SK-N-SH (cell line): Measurements from ENCODE around the gene TLR3. TPM values are rescaled to one million over a fixed set of nuclear protein-coding genes. Genes with fewer than 3 reads are reported as not detected.
"Not testable (repeated sequence)": the region's sequence is repeated elsewhere in the genome, so short reads cannot be mapped to it uniquely, and the experiment has no call there.

Experiments used
- CTCF ChIA-PET: fragments of 300-600, 350-600 bp; formaldehyde crosslinking; extraction: SDS; loops from one replicate; lab custom pipeline; 2021; lab: Yijun Ruan, JAX
- POLR2A ChIA-PET: fragments of 350-600 bp; sonication (Branson Sonifier 250); formaldehyde crosslinking; extraction: SDS; loops from one replicate; lab custom pipeline; 2020; ENCODE audit warnings: antibody characterized with exemption, inconsistent platforms; lab: Yijun Ruan, JAX
- DNase-seq: peaks from one replicate; pipeline ENCODE4 v3.0.0; 2012
- H2AFZ ChIP-seq: fragments of 200-600 bp; sonication (generic); 2 replicates; pipeline ENCODE4 v1.8.1; 2016; ENCODE audit warnings: antibody characterized with exemption, mild to moderate bottlenecking, low read depth
- H3F3A ChIP-seq: fragments of 200-600 bp; sonication (generic); replicated peaks from 2 replicates; pipeline ENCODE3; 2016; ENCODE audit warnings: antibody characterized with exemption, mild to moderate bottlenecking; ENCODE audit not compliant: insufficient read depth
- H3K27ac ChIP-seq, 2 experiments: fragments of 200-500 bp in 1 of 2; fragments of 200-600 bp in 1 of 2; sonication (Bioruptor generic) in 1 of 2; sonication (generic), shearing (Covaris generic) in 1 of 2; 2 replicates each; pipeline versions ENCODE4 v1.5.1 to v1.6.1; 2014 to 2016; ENCODE audit warnings: low read depth in 2 of 2, inconsistent platforms in 1 of 2, low read length in 1 of 2, mild to moderate bottlenecking in 1 of 2, mixed read lengths in 1 of 2
- H3K27me3 ChIP-seq: fragments of 200-600 bp; sonication (generic), shearing (Covaris generic); 2 replicates; pipeline ENCODE4 v1.6.1; 2016; ENCODE audit warnings: mixed run types; ENCODE audit not compliant: insufficient read depth
- H3K36me3 ChIP-seq, 2 experiments: fragments of 200-500 bp in 1 of 2; fragments of 200-600 bp in 1 of 2; sonication (Bioruptor generic) in 1 of 2; sonication (generic) in 1 of 2; replicated peaks in 1 of 2; 2 replicates each; pipeline versions ENCODE3 to v1.5.1; 2014 to 2016; ENCODE audit warnings: low read length in 1 of 2, mild to moderate bottlenecking in 1 of 2; ENCODE audit not compliant: insufficient read depth in 2 of 2, control insufficient read depth in 1 of 2
- H3K4me1 ChIP-seq, 2 experiments: fragments of 200-500 bp in 1 of 2; fragments of 200-600 bp in 1 of 2; sonication (Bioruptor generic) in 1 of 2; sonication (generic), shearing (Covaris generic) in 1 of 2; 2 replicates each; pipeline versions ENCODE4 v1.5.1 to v1.6.1; 2014 to 2016; ENCODE audit warnings: low read depth in 1 of 2, low read length in 1 of 2, mixed run types in 1 of 2; ENCODE audit not compliant: insufficient read depth in 2 of 2, control insufficient read depth in 1 of 2
- H3K4me2 ChIP-seq: fragments of 200-600 bp; sonication (generic), shearing (Covaris generic); 2 replicates; pipeline ENCODE4 v1.6.1; 2017; ENCODE audit warnings: mixed run types
- H3K4me3 ChIP-seq, 2 experiments: fragments of 200-500 bp in 1 of 2; fragments of 200-600 bp in 1 of 2; sonication (Bioruptor generic) in 1 of 2; sonication (generic), shearing (Covaris generic) in 1 of 2; 2 replicates each; pipeline versions ENCODE4 v1.5.1 to v1.8.1; 2014 to 2016; ENCODE audit warnings: low read depth in 2 of 2, inconsistent platforms in 1 of 2, low read length in 1 of 2, mild to moderate bottlenecking in 1 of 2, mixed read lengths in 1 of 2, moderate library complexity in 1 of 2
- H3K79me2 ChIP-seq: fragments of 200-600 bp; sonication (generic); 2 replicates; pipeline ENCODE4 v1.8.1; 2017; ENCODE audit warnings: mild to moderate bottlenecking; ENCODE audit not compliant: insufficient read depth
- H3K9ac ChIP-seq: fragments of 200-600 bp; sonication (generic); 2 replicates; pipeline ENCODE4 v1.6.1; 2017; ENCODE audit warnings: mixed run types
- H3K9me2 ChIP-seq: fragments of 200-600 bp; sonication (generic); 2 replicates; pipeline ENCODE4 v1.6.1; 2017; ENCODE audit warnings: mixed run types
- H3K9me3 ChIP-seq: fragments of 200-600 bp; sonication (generic); 2 replicates; pipeline ENCODE4 v1.6.1; 2017; ENCODE audit warnings: mixed run types, mild to moderate bottlenecking, moderate library complexity
- H4K20me1 ChIP-seq: fragments of 200-600 bp; sonication (generic); 2 replicates; pipeline ENCODE4 v1.6.1; 2017; ENCODE audit warnings: mild to moderate bottlenecking, mixed run types; ENCODE audit not compliant: insufficient read depth
- CHD2 ChIP-seq: fragments of 150-350 bp; IDR thresholded peaks from 2 replicates; pipeline ENCODE4 v1.6.1; 2018; ENCODE audit warnings: low read length; ENCODE audit not compliant: partially characterized antibody
- FOSL2 ChIP-seq: IDR thresholded peaks from 2 replicates; pipeline ENCODE4 v1.4.0; 2012; ENCODE audit warnings: low read depth, mild to moderate bottlenecking, moderate library complexity, borderline replicate concordance
- FOXJ3 ChIP-seq: sonication (generic); formaldehyde crosslinking; IDR thresholded peaks from 2 replicates; pipeline ENCODE4 v1.5.1; 2020; ENCODE audit warnings: mild to moderate bottlenecking, missing genetic modification reagents
- FOXM1 ChIP-seq: IDR thresholded peaks from 2 replicates; pipeline ENCODE4 v1.4.0; 2012; ENCODE audit warnings: low read depth, mild to moderate bottlenecking
- GABPA ChIP-seq: IDR thresholded peaks from 2 replicates; pipeline ENCODE4 v1.4.0; 2012; ENCODE audit warnings: low read depth, mild to moderate bottlenecking
- GATA2 ChIP-seq: sonication (generic); formaldehyde crosslinking; IDR thresholded peaks from 2 replicates; pipeline ENCODE4 v1.5.0; 2020; ENCODE audit warnings: mild to moderate bottlenecking, missing genetic modification reagents
- JUND ChIP-seq: IDR thresholded peaks from 2 replicates; pipeline ENCODE4 v1.4.0; 2012
- NFIC ChIP-seq: IDR thresholded peaks from 2 replicates; pipeline ENCODE4 v1.4.0; 2012; ENCODE audit warnings: borderline replicate concordance
- RAD21 ChIP-seq: IDR thresholded peaks from 2 replicates; pipeline ENCODE4 v1.6.1; 2012; ENCODE audit warnings: mild to moderate bottlenecking, low read length
- RCOR1 ChIP-seq: fragments of 150-350 bp; IDR thresholded peaks from 2 replicates; pipeline ENCODE4 v1.6.1; 2017; ENCODE audit warnings: antibody characterized with exemption, low read length
- RFX5 ChIP-seq: IDR thresholded peaks from 2 replicates; pipeline ENCODE4 v1.6.1; 2012; ENCODE audit warnings: mild to moderate bottlenecking, improper control_type of control experiment, low read length
- RXRA ChIP-seq: IDR thresholded peaks from 2 replicates; pipeline ENCODE4 v1.4.0; 2012; ENCODE audit warnings: low read depth, mild to moderate bottlenecking, borderline replicate concordance
- TCF12 ChIP-seq: IDR thresholded peaks from 2 replicates; pipeline ENCODE4 v1.4.0; 2012
- YY1 ChIP-seq: IDR thresholded peaks from 2 replicates; pipeline ENCODE4 v1.4.0; 2012; ENCODE audit warnings: low read depth, mild to moderate bottlenecking
- WGBS: methylation state at CpG from one replicate; pipeline ENCODE4 v1.1.6; 2017; ENCODE audit warnings: low lambda C conversion rate; 5-methylcytosine and 5-hydroxymethylcytosine counted together
- polyA plus RNA-seq, 3 experiments: library from polyadenylated mRNA; depleted of rRNA; stranded (reverse); fragments of >200 nt; gene quantifications; 2 replicates each; pipeline ENCODE4 v1.2.3, GENCODE V29; 2012
- TF ChIP-seq, protein P1 (sequence below): fragments of 150-350 bp; IDR thresholded peaks from 2 replicates; pipeline ENCODE4 v1.6.1; 2016; ENCODE audit warnings: mild to moderate bottlenecking, low read depth, low read length
- TF ChIP-seq, protein P2 (sequence below): IDR thresholded peaks from 2 replicates; pipeline ENCODE4; 2012
- TF ChIP-seq, protein P3 (sequence below): fragments of 200-600 bp; sonication (generic); IDR thresholded peaks from 2 replicates; pipeline ENCODE4 v1.6.1; 2017; ENCODE audit warnings: antibody characterized with exemption, mild to moderate bottlenecking, moderate library complexity
- TF ChIP-seq, protein P4 (sequence below): IDR thresholded peaks from 2 replicates; pipeline ENCODE4 v1.6.1; 2012; ENCODE audit warnings: mild to moderate bottlenecking, low read depth, low read length, moderate library complexity

TLR3 gene
- polyA plus RNA-seq, 1 of the 3 experiments (the other 2 are of a cell fraction) = 0.51 TPM

DNA sequence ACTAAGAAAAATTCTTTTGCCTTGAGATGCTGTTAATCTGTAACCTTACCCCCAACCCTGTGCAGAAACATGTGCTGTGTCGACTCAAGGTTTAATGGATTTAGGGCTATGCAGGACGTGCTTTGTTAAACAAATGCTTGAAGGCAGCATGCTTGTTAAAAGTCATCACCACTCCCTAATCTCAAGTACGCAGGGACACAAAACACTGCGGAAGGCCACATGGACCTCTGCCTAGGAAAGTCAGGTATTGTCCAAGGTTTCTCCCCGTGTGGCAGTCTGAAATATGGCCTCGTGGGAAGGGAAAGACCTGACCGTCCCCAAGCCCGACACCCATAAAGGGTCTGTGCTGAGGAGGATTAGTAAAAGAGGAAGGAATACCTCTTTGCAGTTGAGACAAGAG is 18.8 kb upstream of the TLR3 start:
- H3K27me3 ChIP-seq, H3K79me2 ChIP-seq, H3K4me3 ChIP-seq, H3K9me2 ChIP-seq, CTCF ChIA-PET, H4K20me1 ChIP-seq, H3K4me2 ChIP-seq, DNase-seq, POLR2A ChIA-PET, H2AFZ ChIP-seq, H3K36me3 ChIP-seq, H3K9me3 ChIP-seq, H3K27ac ChIP-seq, H3K4me1 ChIP-seq, H3K9ac ChIP-seq, H3F3A ChIP-seq: not testable (repeated sequence)
- 67% methylated on average over 8 of the region's 8 CpGs for WGBS

DNA sequence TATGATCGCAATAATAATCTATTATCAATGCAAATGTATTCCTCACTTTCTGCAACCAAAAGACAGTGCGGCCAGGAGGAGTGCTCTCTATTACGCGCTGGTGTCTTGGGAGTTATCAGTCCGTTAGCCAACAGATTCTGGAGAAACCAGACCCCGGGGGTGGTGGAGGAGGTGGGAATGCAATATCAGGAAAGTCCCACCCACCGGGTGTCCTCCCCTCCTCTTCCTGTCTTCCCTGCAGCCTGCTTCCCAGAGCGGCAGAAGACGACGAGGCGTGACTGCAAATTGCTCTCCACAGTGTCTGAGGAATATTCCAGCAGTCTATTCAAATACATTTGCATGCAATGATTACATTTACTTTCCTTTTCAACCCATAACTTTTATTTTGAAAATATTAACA is 17.9 kb upstream of the TLR3 start:
- WGBS = 76% methylated on average over 11 of the region's 11 CpGs
- no peak overlapping the region for H2AFZ ChIP-seq
- TF ChIP-seq RXRA (no peak), RAD21 (no peak), TCF12 (no peak), RFX5 (no peak), GABPA (no peak), CHD2 (no peak), NFIC (no peak), GATA2 (CRISPR knock-in tag) (no peak), FOSL2 (no peak), YY1 (no peak), JUND (no peak), FOXJ3 (CRISPR knock-in tag) (no peak), FOXM1 (no peak), RCOR1 (no peak)
- TF ChIP-seq, protein P1, sequence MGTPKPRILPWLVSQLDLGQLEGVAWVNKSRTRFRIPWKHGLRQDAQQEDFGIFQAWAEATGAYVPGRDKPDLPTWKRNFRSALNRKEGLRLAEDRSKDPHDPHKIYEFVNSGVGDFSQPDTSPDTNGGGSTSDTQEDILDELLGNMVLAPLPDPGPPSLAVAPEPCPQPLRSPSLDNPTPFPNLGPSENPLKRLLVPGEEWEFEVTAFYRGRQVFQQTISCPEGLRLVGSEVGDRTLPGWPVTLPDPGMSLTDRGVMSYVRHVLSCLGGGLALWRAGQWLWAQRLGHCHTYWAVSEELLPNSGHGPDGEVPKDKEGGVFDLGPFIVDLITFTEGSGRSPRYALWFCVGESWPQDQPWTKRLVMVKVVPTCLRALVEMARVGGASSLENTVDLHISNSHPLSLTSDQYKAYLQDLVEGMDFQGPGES = no peak
- TF ChIP-seq, protein P2, sequence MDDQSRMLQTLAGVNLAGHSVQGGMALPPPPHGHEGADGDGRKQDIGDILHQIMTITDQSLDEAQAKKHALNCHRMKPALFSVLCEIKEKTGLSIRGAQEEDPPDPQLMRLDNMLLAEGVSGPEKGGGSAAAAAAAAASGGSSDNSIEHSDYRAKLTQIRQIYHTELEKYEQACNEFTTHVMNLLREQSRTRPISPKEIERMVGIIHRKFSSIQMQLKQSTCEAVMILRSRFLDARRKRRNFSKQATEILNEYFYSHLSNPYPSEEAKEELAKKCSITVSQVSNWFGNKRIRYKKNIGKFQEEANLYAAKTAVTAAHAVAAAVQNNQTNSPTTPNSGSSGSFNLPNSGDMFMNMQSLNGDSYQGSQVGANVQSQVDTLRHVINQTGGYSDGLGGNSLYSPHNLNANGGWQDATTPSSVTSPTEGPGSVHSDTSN = no peak
- TF ChIP-seq, protein P3, sequence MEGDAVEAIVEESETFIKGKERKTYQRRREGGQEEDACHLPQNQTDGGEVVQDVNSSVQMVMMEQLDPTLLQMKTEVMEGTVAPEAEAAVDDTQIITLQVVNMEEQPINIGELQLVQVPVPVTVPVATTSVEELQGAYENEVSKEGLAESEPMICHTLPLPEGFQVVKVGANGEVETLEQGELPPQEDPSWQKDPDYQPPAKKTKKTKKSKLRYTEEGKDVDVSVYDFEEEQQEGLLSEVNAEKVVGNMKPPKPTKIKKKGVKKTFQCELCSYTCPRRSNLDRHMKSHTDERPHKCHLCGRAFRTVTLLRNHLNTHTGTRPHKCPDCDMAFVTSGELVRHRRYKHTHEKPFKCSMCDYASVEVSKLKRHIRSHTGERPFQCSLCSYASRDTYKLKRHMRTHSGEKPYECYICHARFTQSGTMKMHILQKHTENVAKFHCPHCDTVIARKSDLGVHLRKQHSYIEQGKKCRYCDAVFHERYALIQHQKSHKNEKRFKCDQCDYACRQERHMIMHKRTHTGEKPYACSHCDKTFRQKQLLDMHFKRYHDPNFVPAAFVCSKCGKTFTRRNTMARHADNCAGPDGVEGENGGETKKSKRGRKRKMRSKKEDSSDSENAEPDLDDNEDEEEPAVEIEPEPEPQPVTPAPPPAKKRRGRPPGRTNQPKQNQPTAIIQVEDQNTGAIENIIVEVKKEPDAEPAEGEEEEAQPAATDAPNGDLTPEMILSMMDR = no peak
- TF ChIP-seq, protein P4, sequence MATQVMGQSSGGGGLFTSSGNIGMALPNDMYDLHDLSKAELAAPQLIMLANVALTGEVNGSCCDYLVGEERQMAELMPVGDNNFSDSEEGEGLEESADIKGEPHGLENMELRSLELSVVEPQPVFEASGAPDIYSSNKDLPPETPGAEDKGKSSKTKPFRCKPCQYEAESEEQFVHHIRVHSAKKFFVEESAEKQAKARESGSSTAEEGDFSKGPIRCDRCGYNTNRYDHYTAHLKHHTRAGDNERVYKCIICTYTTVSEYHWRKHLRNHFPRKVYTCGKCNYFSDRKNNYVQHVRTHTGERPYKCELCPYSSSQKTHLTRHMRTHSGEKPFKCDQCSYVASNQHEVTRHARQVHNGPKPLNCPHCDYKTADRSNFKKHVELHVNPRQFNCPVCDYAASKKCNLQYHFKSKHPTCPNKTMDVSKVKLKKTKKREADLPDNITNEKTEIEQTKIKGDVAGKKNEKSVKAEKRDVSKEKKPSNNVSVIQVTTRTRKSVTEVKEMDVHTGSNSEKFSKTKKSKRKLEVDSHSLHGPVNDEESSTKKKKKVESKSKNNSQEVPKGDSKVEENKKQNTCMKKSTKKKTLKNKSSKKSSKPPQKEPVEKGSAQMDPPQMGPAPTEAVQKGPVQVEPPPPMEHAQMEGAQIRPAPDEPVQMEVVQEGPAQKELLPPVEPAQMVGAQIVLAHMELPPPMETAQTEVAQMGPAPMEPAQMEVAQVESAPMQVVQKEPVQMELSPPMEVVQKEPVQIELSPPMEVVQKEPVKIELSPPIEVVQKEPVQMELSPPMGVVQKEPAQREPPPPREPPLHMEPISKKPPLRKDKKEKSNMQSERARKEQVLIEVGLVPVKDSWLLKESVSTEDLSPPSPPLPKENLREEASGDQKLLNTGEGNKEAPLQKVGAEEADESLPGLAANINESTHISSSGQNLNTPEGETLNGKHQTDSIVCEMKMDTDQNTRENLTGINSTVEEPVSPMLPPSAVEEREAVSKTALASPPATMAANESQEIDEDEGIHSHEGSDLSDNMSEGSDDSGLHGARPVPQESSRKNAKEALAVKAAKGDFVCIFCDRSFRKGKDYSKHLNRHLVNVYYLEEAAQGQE = no peak

More for the DNA sequence above, 17.9 kb upstream of the TLR3 start:
- Histone ChIP-seq H3K9me3 (no peaks in the 10 kb centered on the region), H3K9me2 (no peaks in the 10 kb centered on the region), H3K9ac (no peak overlapping the region), H3K27me3 (no peaks in the 10 kb centered on the region; the same call in 1 of the 2 replicates), H3K79me2 (no peaks in the 10 kb centered on the region), H3F3A (no peaks in the 10 kb centered on the region), H3K36me3 (no peaks in the 10 kb centered on the region), H3K27ac (no peak overlapping the region), H4K20me1 (no peaks in the 10 kb centered on the region), H3K4me3 (no peak overlapping the region), H3K4me2 (no peak overlapping the region), H3K4me1 (no peaks in the 10 kb centered on the region; a peak in 1 of 4 replicates)
- POLR2A ChIA-PET = no interaction called here
- CTCF ChIA-PET = interaction anchor here (1.0 to 1.5 kb wide), 2 partner anchors 13 to 87 kb away, joined by 4 read pairs; no protein-coding TSS in a partner anchor
- no peak for DNase-seq
